ENCODE data around the gene UBE2V1.

UBE2V1 gene

DNA sequence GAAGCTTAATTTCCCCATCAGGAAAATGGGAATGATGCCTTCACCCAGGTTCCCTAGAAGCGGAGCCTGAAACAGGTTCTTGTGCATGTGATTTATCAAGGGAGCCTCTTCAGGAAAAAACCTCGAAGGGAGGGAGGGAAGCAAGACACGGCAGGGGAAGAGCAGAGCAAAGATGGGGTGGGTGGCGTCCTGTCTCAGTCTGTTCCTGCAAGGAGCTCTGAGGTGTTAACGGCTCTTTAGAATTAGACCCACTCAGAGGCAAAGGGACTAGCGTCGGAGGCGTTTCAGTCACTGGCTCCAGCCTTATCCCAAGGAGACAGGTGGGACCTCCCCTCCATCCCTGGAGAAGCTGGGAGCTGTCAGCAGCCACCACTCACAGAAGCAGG is 15.6 kb upstream of the UBE2V1 start:
- no peak overlapping the region for H3K4me3 Mint-ChIP-seq
- H3K4me1 Mint-ChIP-seq (ENCODE audit: low read depth), result no peaks in the 10 kb centered on the region
- no peaks in the 10 kb centered on the region for H3K9me3 Mint-ChIP-seq
- H3K27ac Mint-ChIP-seq, result no peak overlapping the region
- H3K27me3 Mint-ChIP-seq, result no peaks in the 10 kb centered on the region
- H3K36me3 Mint-ChIP-seq (ENCODE audit: low read depth), result peaks cover 52% of the 10 kb centered on the region

DNA sequence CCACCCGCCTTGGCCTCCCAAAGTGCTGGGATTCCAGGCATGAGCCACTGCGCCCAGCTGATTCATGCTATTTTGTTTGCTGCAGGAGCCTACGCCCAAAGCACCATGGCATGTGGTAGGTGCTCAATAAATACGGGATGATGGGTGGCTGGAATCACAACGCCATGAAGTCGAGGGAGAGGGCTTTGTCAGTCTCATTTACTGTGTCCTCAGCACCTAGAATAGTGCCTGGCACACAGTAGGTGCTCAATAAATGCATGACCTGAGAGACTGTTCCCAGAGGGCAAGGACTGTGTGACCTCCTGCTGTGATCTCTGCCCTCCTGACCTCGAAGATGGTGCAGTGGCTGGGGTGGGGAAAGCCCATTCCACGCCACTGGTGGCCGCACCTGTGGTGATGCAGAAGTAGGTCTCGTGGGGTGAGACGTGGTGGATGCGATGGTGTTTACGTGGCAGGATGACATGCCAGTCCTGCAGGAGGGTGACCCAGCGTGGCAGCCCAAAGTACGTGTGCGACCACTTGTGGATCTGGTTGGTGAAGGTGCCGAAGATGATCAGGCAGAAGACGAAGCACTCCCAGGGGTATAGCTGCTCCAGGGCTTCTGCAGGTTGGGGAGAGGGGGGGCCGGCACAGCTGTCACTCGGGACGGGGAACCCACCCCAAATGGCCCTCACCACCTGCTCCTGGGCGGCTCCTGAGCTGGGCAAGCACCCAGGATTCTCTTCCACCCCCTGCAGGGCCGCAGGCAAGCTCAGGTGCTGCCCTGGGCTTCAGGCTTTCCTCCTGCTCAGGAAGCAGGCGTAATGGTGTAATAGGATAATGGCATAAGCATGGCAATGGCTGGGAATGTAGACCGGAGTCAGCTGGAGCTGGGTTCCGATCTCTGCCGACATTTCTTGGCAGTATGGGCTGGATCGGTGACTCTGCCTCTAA is 14.9 kb upstream of the UBE2V1 start:
- H3K4me1 Mint-ChIP-seq (ENCODE audit: low read depth), result no peaks in the 10 kb centered on the region
- peaks cover 58% of the 10 kb centered on the region for H3K36me3 Mint-ChIP-seq (ENCODE audit: low read depth)
- no peak overlapping the region for H3K4me3 Mint-ChIP-seq
- H3K27me3 Mint-ChIP-seq, result no peaks in the 10 kb centered on the region
- H3K27ac Mint-ChIP-seq, result no peak overlapping the region
- no peaks in the 10 kb centered on the region for H3K9me3 Mint-ChIP-seq

DNA sequence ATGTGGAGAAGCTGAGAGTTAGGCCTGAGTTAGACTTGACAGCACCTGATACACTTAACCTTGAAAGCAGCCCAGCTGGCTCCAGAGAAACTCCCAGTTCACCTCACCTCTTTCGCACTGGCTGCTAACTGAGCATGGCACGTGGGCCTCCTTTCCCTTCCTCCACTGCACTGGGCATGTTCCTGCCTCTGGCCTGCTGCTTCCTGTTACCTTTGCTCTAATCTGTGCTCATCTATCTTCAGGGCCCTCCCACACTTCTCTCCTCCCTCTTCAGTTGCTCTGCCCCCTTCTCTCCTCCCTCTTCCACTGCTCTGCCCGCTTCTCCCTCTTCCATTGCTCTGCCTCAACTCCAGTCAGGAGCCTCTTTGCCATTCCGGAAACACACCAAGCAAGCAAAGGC is 13.7 kb upstream of the UBE2V1 start:
- Mint-ChIP-seq H3K4me1 (ENCODE audit: low read depth) (no peaks in the 10 kb centered on the region), H3K36me3 (ENCODE audit: low read depth) (peaks cover 59% of the 10 kb centered on the region), H3K27ac (peak overlapping the region; percentile 31), H3K9me3 (no peaks in the 10 kb centered on the region), H3K4me3 (no peak overlapping the region), H3K27me3 (no peaks in the 10 kb centered on the region)

DNA sequence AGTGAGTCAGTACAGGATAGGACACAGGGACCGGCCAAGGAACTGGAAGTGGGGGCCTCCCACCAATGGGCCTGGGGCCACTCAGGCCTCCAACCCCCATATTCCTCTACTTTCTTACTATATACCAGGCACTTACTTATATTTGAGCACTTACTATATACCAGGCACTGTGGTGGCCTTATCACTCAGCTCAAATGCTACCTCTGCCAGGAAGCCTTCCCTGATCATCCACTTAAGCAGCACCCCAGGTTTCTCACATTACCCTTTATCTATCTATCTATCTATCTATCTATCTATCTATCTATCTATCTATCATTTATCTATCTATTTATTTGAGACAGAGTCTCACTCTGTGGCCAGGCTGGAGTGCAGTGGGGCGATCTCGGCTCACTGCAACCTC is 12.3 kb upstream of the UBE2V1 start:
- Mint-ChIP-seq H3K36me3 (ENCODE audit: low read depth) (peaks cover 52% of the 10 kb centered on the region), H3K9me3 (no peaks in the 10 kb centered on the region), H3K27me3 (no peaks in the 10 kb centered on the region), H3K4me3 (no peak overlapping the region), H3K4me1 (ENCODE audit: low read depth) (peaks cover 3% of the 10 kb centered on the region), H3K27ac (no peak overlapping the region)

DNA sequence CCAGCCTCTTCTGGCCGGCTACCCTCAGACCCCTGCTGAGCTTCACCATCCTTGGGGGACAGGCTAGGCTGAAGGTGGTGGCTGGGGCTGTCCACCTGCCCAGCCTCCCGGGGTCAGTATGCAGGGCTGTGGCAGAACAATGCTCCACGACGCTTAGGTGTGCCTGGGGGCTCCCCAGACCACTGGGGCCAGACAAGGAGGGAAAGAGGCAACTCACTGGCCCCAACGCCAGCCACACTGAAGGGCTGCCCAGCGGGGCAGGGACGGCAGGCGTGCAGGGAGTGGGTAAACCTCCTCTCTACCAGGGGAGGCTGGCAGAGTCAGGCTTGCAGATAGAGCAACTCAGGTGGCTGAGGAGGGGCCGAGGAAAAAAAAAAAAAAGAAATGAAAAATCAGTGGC is 11.5 kb upstream of the UBE2V1 start:
- Mint-ChIP-seq H3K27me3 (no peaks in the 10 kb centered on the region), H3K4me3 (no peak overlapping the region), H3K27ac (no peak overlapping the region), H3K9me3 (no peaks in the 10 kb centered on the region), H3K36me3 (ENCODE audit: low read depth) (peaks cover 47% of the 10 kb centered on the region), H3K4me1 (ENCODE audit: low read depth) (peaks cover 3% of the 10 kb centered on the region)

DNA sequence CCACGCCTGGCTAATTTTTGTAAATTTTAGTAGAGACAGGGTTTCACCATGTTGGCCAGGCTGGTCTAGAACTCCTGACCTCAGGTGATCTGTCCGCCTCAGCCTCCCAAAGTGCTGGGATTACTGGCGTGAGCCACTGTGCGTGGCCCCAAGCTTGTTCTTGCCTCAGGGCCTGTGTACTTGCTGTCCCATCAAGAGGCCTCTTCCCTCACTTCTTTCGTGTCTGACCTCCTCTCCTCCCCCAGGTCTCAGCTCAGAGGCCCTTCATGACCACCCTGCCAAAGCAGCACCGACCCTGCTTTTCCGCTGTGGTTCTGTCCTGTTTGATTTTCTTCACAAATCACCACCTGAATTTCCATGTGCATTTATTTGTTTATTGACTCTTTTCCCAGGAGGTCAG is 10.5 kb upstream of the UBE2V1 start:
- Mint-ChIP-seq H3K27me3 (no peaks in the 10 kb centered on the region), H3K27ac (no peak overlapping the region), H3K4me3 (no peak overlapping the region), H3K9me3 (no peaks in the 10 kb centered on the region), H3K36me3 (ENCODE audit: low read depth) (peaks cover 45% of the 10 kb centered on the region), H3K4me1 (ENCODE audit: low read depth) (peaks cover 3% of the 10 kb centered on the region)

DNA sequence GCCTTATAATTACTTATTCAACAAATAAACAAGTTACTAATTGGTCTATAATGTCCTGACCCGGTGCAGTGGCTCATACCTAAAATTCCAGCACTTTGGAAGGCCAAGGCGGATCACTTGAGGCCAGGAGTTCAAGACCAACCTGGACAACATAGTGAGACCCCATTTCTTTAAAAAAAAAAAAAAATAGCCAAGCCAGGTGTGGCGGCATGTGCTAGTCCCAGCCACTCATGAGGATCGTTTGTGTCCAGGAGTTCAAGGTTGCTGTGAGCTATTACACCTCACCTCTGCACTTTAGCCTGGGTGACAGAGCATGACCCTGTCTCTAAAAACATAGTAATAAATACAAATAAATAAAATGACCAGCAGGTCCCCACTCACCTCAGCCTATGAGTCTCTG is 9.8 kb upstream of the UBE2V1 start:
- Mint-ChIP-seq H3K9me3 (no peaks in the 10 kb centered on the region), H3K36me3 (ENCODE audit: low read depth) (peaks cover 41% of the 10 kb centered on the region), H3K4me3 (no peak overlapping the region), H3K27ac (no peak overlapping the region), H3K27me3 (no peaks in the 10 kb centered on the region), H3K4me1 (ENCODE audit: low read depth) (peaks cover 3% of the 10 kb centered on the region)

DNA sequence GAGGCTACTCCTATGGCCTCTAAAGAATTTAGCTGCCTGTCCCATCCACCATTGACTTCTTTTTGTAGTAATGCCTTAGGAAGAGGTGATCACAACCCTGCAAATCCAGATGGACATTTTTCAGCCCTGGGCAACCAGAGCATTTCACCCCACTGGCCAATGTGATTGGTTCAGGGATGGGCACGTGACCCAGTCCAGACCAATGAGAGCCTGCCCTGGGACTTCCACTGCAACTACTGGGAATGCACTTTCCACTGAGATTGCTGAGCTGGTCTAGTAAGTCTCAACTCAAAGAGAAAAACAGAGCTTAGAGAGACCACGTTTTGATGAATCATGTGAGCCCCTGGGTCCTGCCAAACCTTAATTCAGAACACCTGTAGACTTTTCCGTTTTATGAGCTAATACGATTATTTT is 8.9 kb upstream of the UBE2V1 start:
- Mint-ChIP-seq H3K27me3 (no peaks in the 10 kb centered on the region), H3K9me3 (no peaks in the 10 kb centered on the region), H3K36me3 (ENCODE audit: low read depth) (peaks cover 33% of the 10 kb centered on the region), H3K27ac (no peak overlapping the region), H3K4me1 (ENCODE audit: low read depth) (peaks cover 3% of the 10 kb centered on the region), H3K4me3 (no peak overlapping the region)

DNA sequence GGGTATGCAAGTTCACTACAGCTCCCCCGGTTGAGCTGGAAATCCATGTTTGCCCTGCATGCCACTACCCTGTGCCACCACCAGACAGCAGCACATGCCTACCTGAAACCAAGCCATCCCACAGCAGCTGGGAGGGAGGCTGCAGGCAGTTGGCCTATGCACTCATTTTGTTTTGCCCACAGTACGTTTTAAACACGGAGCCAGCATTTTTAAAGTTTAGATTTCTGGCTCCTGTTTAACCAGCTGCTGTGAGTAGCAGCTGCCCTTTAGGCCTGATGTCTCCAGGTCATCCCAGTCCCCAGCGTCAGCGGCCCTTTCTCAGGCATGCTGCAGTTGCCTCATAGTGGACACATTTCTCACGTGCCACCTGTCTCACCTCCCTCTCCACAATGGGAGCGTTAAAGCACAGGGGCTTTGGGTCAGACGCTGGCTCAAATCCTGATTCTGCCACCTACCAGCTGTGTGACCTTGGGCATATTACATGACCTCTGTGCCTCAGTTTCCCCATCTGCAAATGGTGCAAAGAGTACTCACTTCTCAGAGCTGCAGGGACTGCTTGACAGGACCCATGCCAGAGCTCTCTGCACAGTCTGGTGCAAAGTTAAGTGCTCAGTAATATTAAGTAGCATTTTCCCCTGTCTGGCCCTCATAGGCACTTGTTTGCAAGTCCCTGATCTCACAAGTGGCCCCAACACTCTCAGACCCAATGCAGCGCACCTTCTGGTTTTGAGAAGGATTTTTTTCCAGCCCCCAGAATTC is 8.2 kb upstream of the UBE2V1 start:
- Mint-ChIP-seq H3K27me3 (no peaks in the 10 kb centered on the region), H3K4me1 (ENCODE audit: low read depth) (peaks cover 6% of the 10 kb centered on the region), H3K27ac (no peak overlapping the region), H3K9me3 (no peaks in the 10 kb centered on the region), H3K4me3 (no peak overlapping the region), H3K36me3 (ENCODE audit: low read depth) (peaks cover 30% of the 10 kb centered on the region)

DNA sequence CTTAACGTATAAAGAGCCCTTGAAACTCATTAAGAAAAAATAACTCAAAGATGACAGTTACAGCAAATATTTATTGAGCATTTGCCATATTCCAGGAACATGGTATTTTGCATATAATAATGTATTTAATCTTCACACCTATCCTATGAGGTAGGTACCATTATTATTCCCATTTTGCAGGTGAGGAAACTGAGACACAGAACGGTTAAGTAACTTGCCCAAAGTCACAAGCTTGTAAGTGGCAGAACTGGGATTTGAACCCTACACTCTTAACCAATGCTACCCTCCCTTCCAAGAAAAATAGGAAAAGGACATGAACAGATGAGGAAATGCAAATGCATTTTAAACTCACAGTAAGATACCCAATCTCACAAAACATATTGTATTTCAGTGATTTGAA is 5.3 kb upstream of the UBE2V1 start:
- no peaks in the 10 kb centered on the region for H3K9me3 Mint-ChIP-seq
- H3K27me3 Mint-ChIP-seq, result no peaks in the 10 kb centered on the region
- no peak overlapping the region for H3K4me3 Mint-ChIP-seq
- H3K27ac Mint-ChIP-seq, result no peak overlapping the region
- peaks cover 30% of the 10 kb centered on the region for H3K4me1 Mint-ChIP-seq (ENCODE audit: low read depth)
- peaks cover 8% of the 10 kb centered on the region for H3K36me3 Mint-ChIP-seq (ENCODE audit: low read depth)

DNA sequence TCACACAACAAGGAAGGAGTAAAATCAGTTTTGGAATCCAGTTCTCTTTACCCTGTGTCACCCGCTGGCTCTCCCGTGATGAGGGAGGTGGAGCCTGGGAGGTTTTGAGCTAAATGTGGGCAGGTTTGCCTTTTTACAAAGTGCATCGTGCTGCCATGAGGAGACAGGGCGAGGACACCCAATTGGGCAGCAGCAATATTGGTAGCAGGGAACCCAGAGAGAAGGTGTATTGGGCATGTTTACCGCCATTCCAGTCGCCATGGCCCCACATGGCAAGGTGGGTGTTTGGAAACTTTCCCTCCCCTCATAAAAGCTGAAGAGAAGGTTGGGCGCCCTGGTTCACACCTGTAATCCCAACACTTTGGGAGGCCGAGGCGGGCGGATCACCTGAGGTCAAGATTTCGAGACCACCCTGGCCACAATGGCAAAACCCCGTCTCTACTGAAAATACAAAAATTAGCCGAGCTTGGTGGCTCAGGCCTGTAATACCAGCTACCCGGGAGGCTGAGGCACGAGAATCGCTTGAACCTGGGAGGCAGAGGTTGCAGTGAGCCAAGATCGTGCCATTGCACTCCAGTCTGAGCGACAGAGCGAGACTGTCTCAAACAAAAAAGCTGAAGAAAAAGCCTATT is 3.5 kb upstream of the UBE2V1 start:
- peaks cover 43% of the 10 kb centered on the region for H3K4me1 Mint-ChIP-seq (ENCODE audit: low read depth)
- no peaks in the 10 kb centered on the region for H3K27me3 Mint-ChIP-seq
- H3K9me3 Mint-ChIP-seq, result no peaks in the 10 kb centered on the region
- peaks cover 7% of the 10 kb centered on the region for H3K36me3 Mint-ChIP-seq (ENCODE audit: low read depth)
- peak overlapping the region; percentile 91 for H3K27ac Mint-ChIP-seq
- H3K4me3 Mint-ChIP-seq, result peak overlapping the region; percentile 91

DNA sequence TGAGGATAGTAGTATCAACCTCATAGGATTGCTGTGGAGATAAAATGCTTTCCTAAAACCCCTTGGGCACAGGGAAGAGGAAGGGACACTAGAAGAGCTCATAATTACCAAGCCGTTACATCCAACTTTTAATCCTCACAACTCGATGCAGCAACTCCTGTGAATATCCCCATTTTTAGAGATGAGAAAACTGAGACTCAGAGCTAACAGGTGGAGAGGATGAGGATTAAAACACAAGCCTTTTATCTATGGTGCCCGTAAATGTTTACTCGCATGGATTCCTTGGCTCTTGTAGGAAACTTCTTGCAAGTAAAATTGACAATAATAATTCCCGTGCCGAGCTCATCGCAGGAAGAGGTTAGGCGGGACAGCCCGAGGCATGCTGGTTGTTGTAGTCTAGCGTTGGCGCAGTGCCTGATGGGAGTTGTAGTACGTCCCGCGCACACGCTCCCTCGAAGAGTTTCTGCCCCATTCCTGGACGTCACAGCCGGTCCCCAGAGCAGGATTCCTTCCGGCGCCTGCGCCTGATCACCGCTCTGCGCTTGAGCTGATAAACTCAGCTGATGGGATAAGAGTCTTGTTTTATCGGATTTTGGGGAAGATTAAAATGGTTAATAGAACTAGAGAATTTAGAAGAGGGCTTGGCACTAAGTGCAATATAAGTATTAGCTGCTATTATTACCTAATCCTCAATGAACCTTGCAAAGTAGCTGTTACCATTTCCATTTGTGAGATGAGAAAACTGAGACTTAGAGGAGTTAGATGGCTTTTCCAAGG is 2.8 kb upstream of the UBE2V1 start:
- Mint-ChIP-seq H3K9me3 (no peaks in the 10 kb centered on the region), H3K27me3 (no peaks in the 10 kb centered on the region), H3K4me1 (ENCODE audit: low read depth) (peaks cover 47% of the 10 kb centered on the region), H3K27ac (peak overlapping the region; percentile 91), H3K36me3 (ENCODE audit: low read depth) (peaks cover 10% of the 10 kb centered on the region), H3K4me3 (peak overlapping the region; percentile 91)

DNA sequence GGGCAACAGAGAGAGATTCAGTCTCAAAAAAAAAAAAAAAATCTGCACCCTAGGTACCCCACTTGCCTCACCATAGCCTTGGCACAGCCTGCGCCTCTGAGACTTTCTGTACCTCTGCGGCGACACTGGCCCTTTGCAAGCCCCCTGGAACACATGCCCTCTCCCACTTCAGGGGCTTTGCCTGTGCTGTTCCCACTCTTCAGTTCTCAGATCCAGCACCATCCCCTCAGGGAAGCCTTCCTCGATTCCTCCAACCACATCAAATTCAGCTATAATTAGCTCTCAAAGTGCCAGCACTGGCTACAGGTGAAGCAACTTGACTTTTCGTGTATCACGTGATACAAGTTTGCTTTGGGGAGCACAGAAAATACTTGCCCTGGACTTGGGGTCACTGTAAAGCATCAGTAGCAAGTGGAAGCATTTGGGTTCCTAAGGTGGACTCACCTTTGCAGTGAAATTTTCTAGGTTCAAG is 2.1 kb upstream of the UBE2V1 start:
- no peak overlapping the region for H3K27ac Mint-ChIP-seq
- no peaks in the 10 kb centered on the region for H3K9me3 Mint-ChIP-seq
- peak overlapping the region; percentile 91 for H3K4me3 Mint-ChIP-seq
- H3K27me3 Mint-ChIP-seq, result no peaks in the 10 kb centered on the region
- peaks cover 54% of the 10 kb centered on the region for H3K4me1 Mint-ChIP-seq (ENCODE audit: low read depth)
- H3K36me3 Mint-ChIP-seq (ENCODE audit: low read depth), result peaks cover 17% of the 10 kb centered on the region

DNA sequence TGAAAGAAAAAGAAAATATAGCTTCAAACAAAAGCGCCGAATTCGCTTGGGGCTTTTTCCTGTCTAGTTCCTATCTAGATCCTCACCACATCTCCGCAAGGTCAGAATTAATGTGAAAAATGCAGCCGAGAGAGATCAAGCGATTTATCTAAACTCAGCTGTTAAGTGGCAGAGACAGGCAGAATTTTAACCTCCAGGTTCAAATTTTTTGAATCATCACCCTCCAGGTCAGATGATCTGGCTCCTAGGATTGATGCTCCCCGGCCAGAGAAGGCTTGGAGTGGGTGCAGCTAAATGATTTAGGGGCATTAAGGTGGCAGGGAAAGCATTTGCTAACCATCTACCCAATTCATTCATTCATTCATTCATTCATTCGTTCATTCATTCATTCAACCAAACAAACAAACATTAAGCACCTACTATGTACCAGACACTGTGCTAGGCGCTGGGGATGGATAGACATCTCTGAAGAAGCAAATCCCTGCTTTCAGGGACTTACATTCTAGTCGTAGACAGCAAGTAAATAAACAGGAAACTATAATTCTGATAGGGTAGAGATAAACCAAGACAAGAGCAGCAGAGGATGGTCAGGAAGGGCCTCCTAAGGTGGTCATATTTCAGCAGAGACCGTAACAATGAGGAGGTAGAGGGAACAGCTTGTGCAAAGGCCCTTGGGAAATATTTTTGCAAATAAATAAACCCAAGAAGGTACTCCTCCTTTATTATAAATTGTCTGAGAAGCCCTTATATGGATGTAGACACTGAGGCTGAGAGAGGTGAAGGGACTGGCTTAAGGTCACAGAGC is 672 bp upstream of the UBE2V1 start:
- Mint-ChIP-seq H3K4me1 (ENCODE audit: low read depth) (peaks cover 68% of the 10 kb centered on the region), H3K9me3 (no peaks in the 10 kb centered on the region)

More for the DNA sequence above, 672 bp upstream of the UBE2V1 start:
- Mint-ChIP-seq H3K27ac (peak overlapping the region; percentile 97), H3K27me3 (no peaks in the 10 kb centered on the region), H3K36me3 (ENCODE audit: low read depth) (peaks cover 26% of the 10 kb centered on the region), H3K4me3 (peak overlapping the region; percentile 92)

Data from stimulated activated naive CD8-positive, alpha-beta T cell treated with anti-CD3 and anti-CD28 coated beads, Interleukin-15, Interleukin-2, amounts not matched to agents 100 ng/mL and 50 ng/mL, for 24 hours (primary cell).